IMR-90 (cell line): ENCODE measurements around the gene CDKAL1. TPM values are rescaled to one million over a fixed set of nuclear protein-coding genes. Genes with fewer than 3 reads are reported as not detected.

ENCODE experiments used
- ATAC-seq: fragments of 200-7000 bp; cut with Tn5 transposase; 2 replicates; pipeline ENCODE4 v1.9.1; 2020; ENCODE audit warnings: low read depth, mild to moderate bottlenecking, moderate library complexity
- BruUV-seq: library from RNA; stranded (reverse); fragments of 400-500 nt; replicated peaks from 2 replicates; lab custom pipeline; 2021; lab: Mats Ljungman, UMichigan
- CTCF ChIA-PET: fragments of 300-600 bp; formaldehyde crosslinking; extraction: SDS; loops from one replicate; lab custom pipeline; 2021; ENCODE audit warnings: antibody characterized with exemption; lab: Yijun Ruan, JAX
- POLR2A ChIA-PET: fragments of 300-600 bp; sonication (Branson Sonifier 250); formaldehyde crosslinking; loops from one replicate; lab custom pipeline; 2022; ENCODE audit warnings: antibody characterized with exemption; ENCODE audit not compliant: unreplicated experiment; lab: Charles Lee
- DNase-seq: peaks from one replicate; pipeline ENCODE4 v3.0.0; 2013
- H2AFZ ChIP-seq: replicated peaks from 2 replicates; pipeline ENCODE3; 2013; ENCODE audit warnings: low read length, mild to moderate bottlenecking; ENCODE audit not compliant: poor library complexity
- H2AK5ac ChIP-seq: 2 replicates; pipeline ENCODE4 v1.6.1; 2013; ENCODE audit warnings: low read depth, low read length, inconsistent platforms
- H2AK9ac ChIP-seq: replicated peaks from 2 replicates; pipeline ENCODE3; 2013; ENCODE audit warnings: mild to moderate bottlenecking, low read depth, low read length, moderate library complexity; ENCODE audit not compliant: poor library complexity
- H2BK120ac ChIP-seq: 2 replicates; pipeline ENCODE4 v1.6.1; 2013; ENCODE audit warnings: low read depth, low read length, inconsistent platforms
- H2BK15ac ChIP-seq: 3 replicates; pipeline ENCODE4 v1.6.1; 2013; ENCODE audit warnings: low read depth, low read length, inconsistent platforms
- H2BK20ac ChIP-seq: 2 replicates; pipeline ENCODE4 v1.6.1; 2013; ENCODE audit warnings: low read depth, mild to moderate bottlenecking, inconsistent platforms, low read length, moderate library complexity
- H2BK5ac ChIP-seq: 2 replicates; pipeline ENCODE4 v1.6.1; 2013; ENCODE audit warnings: mild to moderate bottlenecking, low read depth, low read length, inconsistent platforms; ENCODE audit not compliant: poor library complexity, severe bottlenecking
- H3K14ac ChIP-seq: replicated peaks from 2 replicates; pipeline ENCODE4 v1.6.1; 2013; ENCODE audit warnings: low read depth, low read length, inconsistent platforms
- H3K18ac ChIP-seq: 2 replicates; pipeline ENCODE4 v1.6.1; 2013; ENCODE audit warnings: low read depth, low read length, control low read depth
- H3K23ac ChIP-seq: 2 replicates; pipeline ENCODE4 v1.6.1; 2013; ENCODE audit warnings: low read depth, low read length, inconsistent platforms
- H3K27ac ChIP-seq: 2 replicates; pipeline ENCODE4 v1.5.1; 2013; ENCODE audit warnings: mild to moderate bottlenecking, control low read depth, low read length; ENCODE audit not compliant: insufficient read depth
- H3K27me3 ChIP-seq: 2 replicates; pipeline ENCODE4 v1.6.1; 2013; ENCODE audit warnings: low read length; ENCODE audit not compliant: control insufficient read depth, insufficient read depth
- H3K36me3 ChIP-seq: 2 replicates; pipeline ENCODE4 v1.6.1; 2013; ENCODE audit warnings: low read length, mixed read lengths; ENCODE audit not compliant: control insufficient read depth, insufficient read depth
- H3K4ac ChIP-seq: 2 replicates; pipeline ENCODE4 v1.6.1; 2013; ENCODE audit warnings: low read depth, low read length, inconsistent platforms
- H3K4me1 ChIP-seq: 2 replicates; pipeline ENCODE4 v1.6.1; 2013; ENCODE audit warnings: low read length, mixed read lengths; ENCODE audit not compliant: control insufficient read depth, insufficient read depth
- H3K4me2 ChIP-seq: 2 replicates; pipeline ENCODE4 v1.6.1; 2013; ENCODE audit warnings: low read depth, mild to moderate bottlenecking, control low read depth, low read length, moderate library complexity
- H3K4me3 ChIP-seq: 2 replicates; pipeline ENCODE4 v1.5.1; 2013; ENCODE audit warnings: low read depth, mild to moderate bottlenecking, control low read depth, low read length, moderate library complexity; ENCODE audit not compliant: insufficient read depth
- H3K56ac ChIP-seq: 2 replicates; pipeline ENCODE4 v1.6.1; 2013; ENCODE audit warnings: low read length, inconsistent platforms; ENCODE audit not compliant: insufficient read depth; ENCODE audit errors: extremely low read depth
- H3K79me1 ChIP-seq, 2 experiments: 2 replicates each; pipeline ENCODE4 v1.6.1; 2013; ENCODE audit warnings: low read length in 2 of 2, inconsistent platforms in 1 of 2, low read depth in 1 of 2
- H3K9ac ChIP-seq: 2 replicates; pipeline ENCODE4 v1.6.1; 2013; ENCODE audit warnings: low read depth, low read length, control low read depth
- H3K9me1 ChIP-seq: 2 replicates; pipeline ENCODE4 v1.6.1; 2013; ENCODE audit warnings: low read length, inconsistent platforms; ENCODE audit not compliant: insufficient read depth
- H3K9me3 ChIP-seq: 2 replicates; pipeline ENCODE4 v1.6.1; 2013; ENCODE audit warnings: low read length; ENCODE audit not compliant: control insufficient read depth, insufficient read depth
- H4K20me1 ChIP-seq: 2 replicates; pipeline ENCODE4 v1.6.1; 2013; ENCODE audit warnings: low read length, inconsistent platforms; ENCODE audit not compliant: insufficient read depth
- H4K5ac ChIP-seq: 2 replicates; pipeline ENCODE4 v1.6.1; 2013; ENCODE audit warnings: mild to moderate bottlenecking, low read depth, low read length, control low read depth
- H4K8ac ChIP-seq, 2 experiments: 2 replicates each; pipeline ENCODE4 v1.6.1; 2013; ENCODE audit warnings: low read depth in 2 of 2, low read length in 2 of 2, control low read depth in 1 of 2, inconsistent platforms in 1 of 2
- H4K91ac ChIP-seq: 2 replicates; pipeline ENCODE4 v1.6.1; 2013; ENCODE audit warnings: low read depth, low read length, inconsistent platforms; ENCODE audit not compliant: insufficient read depth
- BHLHE40 ChIP-seq: fragments of 150-350 bp; IDR thresholded peaks from 2 replicates; pipeline ENCODE4 v1.6.1; 2016; ENCODE audit warnings: mild to moderate bottlenecking, low read depth, low read length
- CEBPB ChIP-seq: IDR thresholded peaks from 2 replicates; pipeline ENCODE4 v1.6.1; 2012; ENCODE audit warnings: low read depth, low read length, improper control_type of control experiment
- CHD1 ChIP-seq: IDR thresholded peaks from 2 replicates; pipeline ENCODE4 v1.6.1; 2012; ENCODE audit warnings: low read depth, low read length, improper control_type of control experiment
- CTCF ChIP-seq: conservative IDR thresholded peaks from 2 replicates; pipeline ENCODE4 v1.5.1; 2012; ENCODE audit warnings: mild to moderate bottlenecking, low read depth, low read length, improper control_type of control experiment
- ELK1 ChIP-seq: fragments of 150-350 bp; IDR thresholded peaks from 2 replicates; pipeline ENCODE4 v1.6.1; 2016; ENCODE audit warnings: low read depth, mild to moderate bottlenecking, low read length, moderate library complexity, borderline replicate concordance
- MAFK ChIP-seq: IDR thresholded peaks from 2 replicates; pipeline ENCODE4 v1.6.1; 2012; ENCODE audit warnings: low read depth, low read length, improper control_type of control experiment
- MAZ ChIP-seq: IDR thresholded peaks from 2 replicates; pipeline ENCODE4 v1.6.1; 2012; ENCODE audit warnings: low read depth, mild to moderate bottlenecking, low read length, improper control_type of control experiment, moderate library complexity, borderline replicate concordance
- MXI1 ChIP-seq: IDR thresholded peaks from 2 replicates; pipeline ENCODE4 v1.6.1; 2012; ENCODE audit warnings: low read depth, mild to moderate bottlenecking, low read length, moderate library complexity, borderline replicate concordance
- NFE2L2 ChIP-seq: fragments of 150-350 bp; IDR thresholded peaks from 2 replicates; pipeline ENCODE4 v1.6.1; 2016; ENCODE audit warnings: low read depth, mild to moderate bottlenecking, low read length
- POLR2A ChIP-seq: IDR thresholded peaks from 2 replicates; pipeline ENCODE4 v1.6.1; 2012; ENCODE audit warnings: mild to moderate bottlenecking, low read depth, low read length
- RAD21 ChIP-seq: IDR thresholded peaks from 2 replicates; pipeline ENCODE4 v1.6.1; 2012; ENCODE audit warnings: low read length, improper control_type of control experiment
- RFX5 ChIP-seq: IDR thresholded peaks from 2 replicates; pipeline ENCODE4 v1.8.0; 2012; ENCODE audit warnings: low read depth, mild to moderate bottlenecking, low read length, moderate library complexity
- SMC3 ChIP-seq: fragments of 150-350 bp; IDR thresholded peaks from 2 replicates; pipeline ENCODE4 v1.6.1; 2016; ENCODE audit warnings: low read depth, mild to moderate bottlenecking, antibody characterized with exemption, low read length, moderate library complexity
- WGBS, 2 experiments: methylation state at CpG; one replicate each; pipeline versions ENCODE4 v1.1.5 to v1.1.7; 2013; ENCODE audit warnings: missing lambda C conversion rate in 2 of 2; ENCODE audit not compliant: insufficient read length in 1 of 2; ENCODE audit errors: extremely low coverage in 2 of 2; 5-methylcytosine and 5-hydroxymethylcytosine counted together
- dilution Hi-C: fragments of 300-500 bp; cut with HindIII; formaldehyde crosslinking; loops from one replicate; pipeline ENCODE4 v1.14.3; 2018; ENCODE audit warnings: low sequenced_read_pairs; ENCODE audit not compliant: unreplicated experiment
- in situ Hi-C: fragments of 300-500 bp; cut with MboI; formaldehyde crosslinking; loops from 3 replicates; pipeline ENCODE4 v1.14.3; 2019; ENCODE audit warnings: low sequenced_read_pairs, inconsistent platforms, mixed read lengths
- intact Hi-C: fragments of 100-400 bp; cut with micrococcal nuclease; formaldehyde crosslinking; loops from 2 replicates; pipeline ENCODE4 v1.10.0; 2022
- polyA plus RNA-seq, 3 experiments: library from polyadenylated mRNA; depleted of rRNA; stranded (reverse); fragments of >200 nt; gene quantifications; 2 replicates each; pipeline ENCODE4 v1.2.3, GENCODE V29; 2012; ENCODE audit warnings: low replicate concordance in 1 of 3
- total RNA-seq: library from RNA; depleted of rRNA; stranded (reverse); fragments of >200 nt; gene quantifications from 2 replicates; pipeline ENCODE4 v1.2.3, GENCODE V29; 2012

CDKAL1 gene
- total and polyA plus RNA-seq, 2 of the 4 experiments (the other 2 are of a cell fraction), result 3.7 to 13.1 TPM

GRCh38 chr6:20492099-20492498, 42.2 kb upstream of the CDKAL1 start:
- no peaks in the 10 kb centered on the region for H3K9me3 ChIP-seq
- BruUV-seq, result no TSS peak

More at GRCh38 chr6:20492099-20492498, 42.2 kb upstream of the CDKAL1 start:
- Histone ChIP-seq H2BK15ac (no peak overlapping the region), H4K20me1 (no peaks in the 10 kb centered on the region; the same call in 1 of the 2 replicates), H3K9me1 (peaks cover 6% of the 10 kb centered on the region; the same call in 1 of the 2 replicates), H2BK5ac (no peak overlapping the region), H3K36me3 (peaks cover 28% of the 10 kb centered on the region), H3K27me3 (no peaks in the 10 kb centered on the region), H2BK120ac (no peak overlapping the region), H2BK20ac (no peak overlapping the region), H3K23ac (no peak overlapping the region), H4K5ac (no peak overlapping the region), H3K9ac (no peak overlapping the region), H3K79me1 (peaks cover 10 to 35% of the 10 kb centered on the region in 2 experiments), H3K27ac (no peak overlapping the region), H2AK5ac (no peak overlapping the region), H3K14ac (no peak overlapping the region), H2AK9ac (no peak overlapping the region), H3K56ac (no peak overlapping the region), H3K4me3 (no peak overlapping the region), H3K4me1 (no peaks in the 10 kb centered on the region; the same call in 1 of the 2 replicates), H4K8ac (no peak overlapping the region), H4K91ac (no peak overlapping the region), H3K4me2 (no peak overlapping the region), H2AFZ (no peak overlapping the region), H3K4ac (no peak overlapping the region), H3K18ac (no peak overlapping the region)
- dilution Hi-C loops (no loop called here), intact Hi-C loops (no loop called here), in situ Hi-C loops (no loop called here)
- WGBS, 2 experiments, result no CpG with 5 or more reads among the region's 2 CpGs
- no peak for TF ChIP-seq RAD21
- TF ChIP-seq POLR2A, result no peak
- TF ChIP-seq NFE2L2, result no peak
- TF ChIP-seq BHLHE40, result no peak
- no peak for TF ChIP-seq RFX5
- no peak for TF ChIP-seq CTCF
- no peak for TF ChIP-seq MAFK
- TF ChIP-seq CEBPB, result no peak
- TF ChIP-seq MXI1, result no peak
- TF ChIP-seq MAZ, result no peak
- no peak for TF ChIP-seq SMC3
- no peak for TF ChIP-seq ELK1
- TF ChIP-seq CHD1, result no peak
- DNase-seq (no peak), ATAC-seq (no peak)
- POLR2A ChIA-PET, result no interaction called here
- CTCF ChIA-PET, result no interaction called here
